HepG2 (cell line): Measurements from ENCODE around the gene CBX5. TPM values are rescaled to one million over a fixed set of nuclear protein-coding genes. Genes with fewer than 3 reads are reported as not detected.

Source experiments
- ASH2L ChIP-seq: fragments of 300-600, 200-600 bp; sonication (generic); IDR thresholded peaks from 2 replicates; pipeline ENCODE4 v1.7.0; 2017; ENCODE audit warnings: low read depth, mild to moderate bottlenecking, moderate library complexity, mixed read lengths, low read length; ENCODE audit not compliant: insufficient read length
- CCDC6 ChIP-seq: sonication (generic); formaldehyde crosslinking; IDR thresholded peaks from 2 replicates; pipeline ENCODE4 v1.8.1; 2022; ENCODE audit warnings: mild to moderate bottlenecking, missing genetic modification reagents, moderate library complexity
- CHCHD3 ChIP-seq: sonication (generic); formaldehyde crosslinking; IDR thresholded peaks from 2 replicates; pipeline ENCODE4 v1.8.0; 2022; ENCODE audit warnings: mild to moderate bottlenecking, missing genetic modification reagents, moderate library complexity
- ELF1 ChIP-seq: sonication (generic); formaldehyde crosslinking; IDR thresholded peaks from 2 replicates; pipeline ENCODE4 v1.4.0; 2020; ENCODE audit warnings: missing genetic modification reagents
- ELF4 ChIP-seq: sonication (generic); formaldehyde crosslinking; IDR thresholded peaks from 2 replicates; pipeline ENCODE4 v1.5.0; 2020; ENCODE audit warnings: missing genetic modification reagents, mild to moderate bottlenecking, moderate library complexity, borderline replicate concordance
- ETV5 ChIP-seq: IDR thresholded peaks from 2 replicates; pipeline ENCODE4 v1.6.1; 2018; ENCODE audit warnings: missing biosample characterization, missing genetic modification reagents, inconsistent platforms, borderline replicate concordance
- HDAC1 ChIP-seq: sonication (generic); formaldehyde crosslinking; IDR thresholded peaks from 2 replicates; pipeline ENCODE4 v1.5.1; 2020; ENCODE audit warnings: mild to moderate bottlenecking, missing genetic modification reagents
- HOXA9 ChIP-seq: sonication (generic); formaldehyde crosslinking; IDR thresholded peaks from 2 replicates; pipeline ENCODE4 v1.8.1; 2022; ENCODE audit warnings: missing genetic modification reagents, mild to moderate bottlenecking, moderate library complexity, borderline replicate concordance
- MBNL3 ChIP-seq: fragments of 250-450 bp; sonication (Bioruptor Pico); conservative IDR thresholded peaks from 2 replicates; pipeline ENCODE4 v1.8.0; 2022; ENCODE audit warnings: mild to moderate bottlenecking, inconsistent platforms
- MTA3 ChIP-seq: sonication (generic); formaldehyde crosslinking; IDR thresholded peaks from 2 replicates; pipeline ENCODE4 v1.4.0; 2020; ENCODE audit warnings: missing genetic modification reagents
- MXD4 ChIP-seq: IDR thresholded peaks from 2 replicates; pipeline ENCODE4 v1.6.1; 2016; ENCODE audit warnings: mild to moderate bottlenecking, missing biosample characterization, missing genetic modification reagents
- NAIF1 ChIP-seq: sonication (generic); formaldehyde crosslinking; IDR thresholded peaks from 2 replicates; pipeline ENCODE4 v1.5.0; 2020; ENCODE audit warnings: mild to moderate bottlenecking, missing genetic modification reagents, borderline replicate concordance
- NR2F2 ChIP-seq: IDR thresholded peaks from 2 replicates; pipeline ENCODE4 v1.6.1; 2012; ENCODE audit warnings: low read depth, inconsistent platforms, borderline replicate concordance
- NR3C1 ChIP-seq: sonication (generic); formaldehyde crosslinking; IDR thresholded peaks from 2 replicates; pipeline ENCODE4 v1.4.0; 2020; ENCODE audit warnings: missing genetic modification reagents
- RBFOX2 ChIP-seq: fragments of 200-400 bp; formaldehyde crosslinking; IDR thresholded peaks from 2 replicates; pipeline ENCODE4 v1.6.1; 2017; ENCODE audit warnings: low read depth, mild to moderate bottlenecking, low read length
- RORA ChIP-seq: sonication (generic); formaldehyde crosslinking; IDR thresholded peaks from 2 replicates; pipeline ENCODE4 v1.5.0; 2020; ENCODE audit warnings: mild to moderate bottlenecking, missing genetic modification reagents, moderate library complexity
- SP5 ChIP-seq: IDR thresholded peaks from 2 replicates; pipeline ENCODE4 v1.6.1; 2016; ENCODE audit warnings: low read depth, borderline replicate concordance
- STAG1 ChIP-seq: sonication (generic); formaldehyde crosslinking; IDR thresholded peaks from 2 replicates; pipeline ENCODE4 v1.4.0; 2020; ENCODE audit warnings: missing genetic modification reagents
- TAF15 ChIP-seq: fragments of 200-400 bp; formaldehyde crosslinking; IDR thresholded peaks from one replicate; pipeline ENCODE4 v1.6.1; 2018; ENCODE audit warnings: mild to moderate bottlenecking, low read depth, low read length; ENCODE audit not compliant: poor library complexity, severe bottlenecking
- ZKSCAN5 ChIP-seq: sonication (generic); formaldehyde crosslinking; IDR thresholded peaks from 2 replicates; pipeline ENCODE4 v1.5.1; 2020; ENCODE audit warnings: mild to moderate bottlenecking, missing genetic modification reagents
- ZNF12 ChIP-seq: sonication (generic); formaldehyde crosslinking; IDR thresholded peaks from 2 replicates; pipeline ENCODE4 v1.5.0; 2020; ENCODE audit warnings: missing genetic modification reagents
- ZNF317 ChIP-seq: sonication (generic); formaldehyde crosslinking; IDR thresholded peaks from 2 replicates; pipeline ENCODE4 v1.5.0; 2020; ENCODE audit warnings: mild to moderate bottlenecking, missing genetic modification reagents
- ZNF329 ChIP-seq: sonication (generic); formaldehyde crosslinking; IDR thresholded peaks from 2 replicates; pipeline ENCODE4 v1.9.0; 2021; ENCODE audit warnings: low read depth, mild to moderate bottlenecking, missing genetic modification reagents
- ZNF34 ChIP-seq: sonication (generic); formaldehyde crosslinking; IDR thresholded peaks from 2 replicates; pipeline ENCODE4 v1.4.0; 2020; ENCODE audit warnings: mild to moderate bottlenecking, missing genetic modification reagents, borderline replicate concordance
- ZNF350 ChIP-seq: sonication (generic); formaldehyde crosslinking; IDR thresholded peaks from 2 replicates; pipeline ENCODE4 v1.4.0; 2020; ENCODE audit warnings: mild to moderate bottlenecking, low read depth, missing genetic modification reagents, borderline replicate concordance
- ZNF562 ChIP-seq: sonication (generic); formaldehyde crosslinking; IDR thresholded peaks from 2 replicates; pipeline ENCODE4 v1.8.0; 2022; ENCODE audit warnings: missing genetic modification reagents, borderline replicate concordance
- ZNF589 ChIP-seq: sonication (generic); formaldehyde crosslinking; conservative IDR thresholded peaks from 2 replicates; pipeline ENCODE4 v1.8.0; 2022; ENCODE audit warnings: mild to moderate bottlenecking, moderate library complexity, missing genetic modification reagents
- ZNF704 ChIP-seq: sonication (generic); formaldehyde crosslinking; IDR thresholded peaks from 2 replicates; pipeline ENCODE4 v1.8.1; 2023; ENCODE audit warnings: mild to moderate bottlenecking, inconsistent platforms, moderate library complexity, missing genetic modification reagents, borderline replicate concordance
- ZNF746 ChIP-seq: sonication (generic); formaldehyde crosslinking; IDR thresholded peaks from 2 replicates; pipeline ENCODE4 v1.8.0; 2022; ENCODE audit warnings: mild to moderate bottlenecking, missing genetic modification reagents
- polyA plus RNA-seq, 8 experiments: library from polyadenylated mRNA; depleted of rRNA in 3 of 8; stranded (reverse) in 7 of 8; unstranded in 1 of 8; fragments of >200 nt; fragmentation: Illumina TruSeq in 4 of 8; extraction: Trizol in 4 of 8; gene quantifications; 2 replicates each; pipeline versions ENCODE4 v1.2.1 to v1.2.3, GENCODE V29; 2011 to 2016; ENCODE audit warnings: low read depth in 4 of 8, missing spikeins in 1 of 8, mixed read lengths in 1 of 8; ENCODE audit not compliant: insufficient read depth in 1 of 8
- total RNA-seq, 5 experiments: library from RNA; depleted of rRNA; stranded (reverse); fragments of >200 nt; fragmentation: Illumina TruSeq; extraction: Trizol; gene quantifications; 2 replicates each; pipeline ENCODE4 v1.2.3, GENCODE V29; 2016; ENCODE audit warnings: low read depth in 1 of 5
- TF ChIP-seq, protein P1 (sequence below): sonication (generic); formaldehyde crosslinking; IDR thresholded peaks from 2 replicates; pipeline ENCODE4 v1.4.0; 2020; ENCODE audit warnings: missing genetic modification reagents, mild to moderate bottlenecking, borderline replicate concordance

Gene CBX5
- total and polyA plus RNA-seq, 2 of the 13 experiments (the other 11 are each of a cell fraction or from before 2014, with no cell fraction given), result 16.0 to 22.2 TPM

DNA sequence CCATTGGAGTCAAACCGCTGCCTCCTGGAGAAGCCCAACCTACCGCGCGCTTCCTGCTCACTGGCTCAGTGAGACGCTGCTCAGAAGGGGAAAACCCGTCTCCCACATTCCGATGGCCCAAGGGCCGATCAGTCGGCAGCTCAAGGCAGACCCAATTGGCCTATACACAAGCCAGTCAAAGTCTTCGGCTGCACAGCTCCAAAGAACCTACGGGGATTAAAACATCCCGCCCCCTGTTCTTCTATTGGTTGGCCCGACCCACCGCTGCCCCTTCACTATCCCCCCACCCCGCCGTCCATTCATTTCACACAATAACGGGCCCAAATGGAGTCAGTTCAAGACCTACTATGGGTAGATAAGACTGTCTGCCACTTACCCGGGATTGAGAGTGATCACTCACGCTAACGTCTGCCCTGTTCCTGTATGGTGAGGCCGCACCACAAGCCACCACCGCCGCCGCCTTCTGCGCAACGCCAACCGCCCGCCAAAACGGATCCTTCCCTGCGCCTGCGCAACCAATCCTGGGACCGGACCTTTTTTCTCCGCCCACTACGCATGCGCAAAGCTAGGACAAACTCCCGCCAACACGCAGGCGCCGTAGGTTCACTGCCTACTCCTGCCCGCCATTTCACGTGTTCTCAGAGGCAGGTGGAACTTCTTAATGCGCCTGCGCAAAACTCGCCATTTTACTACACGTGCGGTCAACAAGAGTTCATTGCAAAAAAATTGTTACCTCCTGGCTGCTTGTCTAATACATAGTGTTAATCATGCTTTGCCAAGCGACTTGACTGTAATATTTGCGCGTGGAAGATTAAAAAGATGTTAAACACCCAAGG is at the start of gene CBX5 (continued):
- TF ChIP-seq MXD4 (CRISPR knock-in tag) (no peak), ZNF589 (CRISPR knock-in tag) (no peak), ETV5 (CRISPR knock-in tag) (no peak; the same call in none of the 2 replicates), ZNF562 (CRISPR knock-in tag) (no peak), ZNF329 (CRISPR knock-in tag) (no peak), NAIF1 (CRISPR knock-in tag) (no peak), ZNF12 (CRISPR knock-in tag) (no peak), TAF15 (no peak), MTA3 (CRISPR knock-in tag) (no peak), CHCHD3 (CRISPR knock-in tag) (no peak), ZNF746 (peak; percentile 58; the same call in 1 of the 2 replicates), ELF1 (CRISPR knock-in tag) (peak; percentile 73), ZNF704 (CRISPR knock-in tag) (peak; percentile 70; the same call in 1 of the 2 replicates), CCDC6 (no peak), ASH2L (no peak), ELF4 (CRISPR knock-in tag) (no peak), RBFOX2 (0 out of 2 replicates have a peak, but pooled peaks have one; percentile 7), NR2F2 (no peak; the same call in 1 of the 2 replicates), ZNF350 (CRISPR knock-in tag) (no peak), RORA (CRISPR knock-in tag) (no peak), ZKSCAN5 (CRISPR knock-in tag) (no peak), SP5 (CRISPR knock-in tag) (no peak), HDAC1 (CRISPR knock-in tag) (peak; percentile 59; the same call in 1 of the 2 replicates), ZNF34 (CRISPR knock-in tag) (no peak), NR3C1 (CRISPR knock-in tag) (no peak), MBNL3 (no peak), ZNF317 (0 out of 2 replicates have a peak, but pooled peaks have one; percentile 29), HOXA9 (CRISPR knock-in tag) (no peak), STAG1 (CRISPR knock-in tag) (no peak)
- TF ChIP-seq, protein P1, sequence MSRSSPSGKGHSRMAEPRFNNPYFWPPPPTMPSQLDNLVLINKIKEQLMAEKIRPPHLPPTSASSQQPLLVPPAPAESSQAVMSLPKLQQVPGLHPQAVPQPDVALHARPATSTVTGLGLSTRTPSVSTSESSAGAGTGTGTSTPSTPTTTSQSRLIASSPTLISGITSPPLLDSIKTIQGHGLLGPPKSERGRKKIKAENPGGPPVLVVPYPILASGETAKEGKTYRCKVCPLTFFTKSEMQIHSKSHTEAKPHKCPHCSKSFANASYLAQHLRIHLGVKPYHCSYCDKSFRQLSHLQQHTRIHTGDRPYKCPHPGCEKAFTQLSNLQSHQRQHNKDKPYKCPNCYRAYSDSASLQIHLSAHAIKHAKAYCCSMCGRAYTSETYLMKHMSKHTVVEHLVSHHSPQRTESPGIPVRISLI, result peak; percentile 7; the same call in 1 of the 2 replicates
